HEK293 (cell line): Measurements from ENCODE around the gene CCSER1.

ENCODE experiments used
- CTCF ChIA-PET: fragments of 350-600 bp; formaldehyde crosslinking; extraction: SDS; loops from one replicate; lab custom pipeline; 2021; ENCODE audit warnings: antibody characterized with exemption; lab: Yijun Ruan, JAX
- POLR2A ChIA-PET: fragments of 300-600 bp; formaldehyde crosslinking; extraction: SDS; loops from one replicate; lab custom pipeline; 2020; ENCODE audit warnings: antibody characterized with exemption, inconsistent platforms; lab: Yijun Ruan, JAX
- H3K27ac ChIP-seq: fragments of 200-500 bp; sonication (Bioruptor generic); 2 replicates; pipeline ENCODE4 v1.5.1; 2014; ENCODE audit warnings: low read depth, low read length, control low read depth, inconsistent platforms; ENCODE audit errors: extremely low read depth
- H3K36me3 ChIP-seq, 2 experiments: fragments of 200-500 bp in 1 of 2; sonication (Bioruptor generic) in 1 of 2; 1 replicate in 1 of 2; 2 replicates in 1 of 2; pipeline ENCODE4 v1.5.1; 2014 to 2017; ENCODE audit warnings: inconsistent platforms in 2 of 2, low read length in 2 of 2; ENCODE audit not compliant: control insufficient read depth in 2 of 2, insufficient read depth in 1 of 2
- H3K4me1 ChIP-seq: fragments of 200-500 bp; sonication (Bioruptor generic); 2 replicates; pipeline ENCODE4 v1.5.1; 2014; ENCODE audit warnings: mild to moderate bottlenecking, low read length, inconsistent platforms; ENCODE audit not compliant: control insufficient read depth, insufficient read depth
- H3K4me3 ChIP-seq: 2 replicates; pipeline ENCODE4 v1.5.1; 2011; ENCODE audit warnings: low read depth, mild to moderate bottlenecking, control low read depth, low read length, moderate library complexity
- H3K9me3 ChIP-seq: fragments of 200-500 bp; sonication (Bioruptor generic); 2 replicates; pipeline ENCODE4 v1.5.1; 2014; ENCODE audit warnings: low read depth, low read length, inconsistent platforms; ENCODE audit not compliant: control insufficient read depth, insufficient read depth
- GLIS1 ChIP-seq: fragments of 450-650 bp; formaldehyde crosslinking; IDR thresholded peaks from 2 replicates; pipeline ENCODE4 v1.5.1; 2016; ENCODE audit warnings: missing biosample characterization, missing genetic modification characterization
- KLF1 ChIP-seq: fragments of 450-650 bp; formaldehyde crosslinking; IDR thresholded peaks from 2 replicates; pipeline ENCODE4 v1.5.1; 2016; ENCODE audit warnings: missing biosample characterization, missing genetic modification characterization
- REPIN1 ChIP-seq: fragments of 450-650 bp; formaldehyde crosslinking; IDR thresholded peaks from 2 replicates; pipeline ENCODE4 v1.5.1; 2017; ENCODE audit warnings: missing biosample characterization, missing genetic modification characterization, low read depth
- TRIM28 ChIP-seq: IDR thresholded peaks from 2 replicates; pipeline ENCODE4 v1.6.1; 2011; ENCODE audit warnings: low read length, control low read depth, borderline replicate concordance
- ZBTB44 ChIP-seq: fragments of 450-650 bp; IDR thresholded peaks from 2 replicates; pipeline ENCODE4 v1.5.1; 2018; ENCODE audit warnings: missing biosample characterization, mild to moderate bottlenecking, missing genetic modification characterization
- ZFP37 ChIP-seq: fragments of 450-650 bp; formaldehyde crosslinking; IDR thresholded peaks from 2 replicates; pipeline ENCODE4 v1.5.1; 2016; ENCODE audit warnings: missing biosample characterization, missing genetic modification characterization
- ZNF16 ChIP-seq: fragments of 450-650 bp; formaldehyde crosslinking; IDR thresholded peaks from 2 replicates; pipeline ENCODE4 v1.5.1; 2016; ENCODE audit warnings: low read depth, missing biosample characterization, missing genetic modification characterization
- ZNF19 ChIP-seq: fragments of 450-650 bp; formaldehyde crosslinking; IDR thresholded peaks from 2 replicates; pipeline ENCODE4; 2016; ENCODE audit warnings: missing biosample characterization, missing genetic modification characterization, low read depth
- ZNF202 ChIP-seq: fragments of 450-650 bp; formaldehyde crosslinking; IDR thresholded peaks from 2 replicates; pipeline ENCODE4 v1.5.1; 2016; ENCODE audit warnings: missing biosample characterization, missing genetic modification characterization, borderline replicate concordance
- ZNF214 ChIP-seq: fragments of 450-650 bp; formaldehyde crosslinking; IDR thresholded peaks from 2 replicates; pipeline ENCODE4 v1.5.1; 2017; ENCODE audit warnings: missing biosample characterization, mild to moderate bottlenecking, missing genetic modification characterization, borderline replicate concordance
- ZNF266 ChIP-seq: fragments of 450-650 bp; formaldehyde crosslinking; IDR thresholded peaks from 2 replicates; pipeline ENCODE4 v1.5.1; 2016; ENCODE audit warnings: missing biosample characterization, missing genetic modification characterization, low read depth
- ZNF302 ChIP-seq: fragments of 450-650 bp; formaldehyde crosslinking; IDR thresholded peaks from 2 replicates; pipeline ENCODE4 v1.5.1; 2016; ENCODE audit warnings: missing biosample characterization, missing genetic modification characterization, low read depth
- ZNF350 ChIP-seq: fragments of 450-650 bp; formaldehyde crosslinking; IDR thresholded peaks from 2 replicates; pipeline ENCODE4 v1.5.0; 2017; ENCODE audit warnings: missing biosample characterization, mild to moderate bottlenecking, missing genetic modification characterization
- ZNF354C ChIP-seq: fragments of 450-650 bp; formaldehyde crosslinking; IDR thresholded peaks from 2 replicates; pipeline ENCODE4 v1.5.1; 2016; ENCODE audit warnings: missing biosample characterization, missing genetic modification characterization, low read depth, borderline replicate concordance
- ZNF394 ChIP-seq: fragments of 450-650 bp; formaldehyde crosslinking; IDR thresholded peaks from 2 replicates; pipeline ENCODE4 v1.5.1; 2016; ENCODE audit warnings: missing biosample characterization, missing genetic modification characterization, mild to moderate bottlenecking, moderate library complexity, borderline replicate concordance
- ZNF426 ChIP-seq: fragments of 450-650 bp; formaldehyde crosslinking; IDR thresholded peaks from 2 replicates; pipeline ENCODE4 v1.5.1; 2017; ENCODE audit warnings: missing biosample characterization, missing genetic modification characterization, mild to moderate bottlenecking, inconsistent platforms, moderate library complexity
- ZNF48 ChIP-seq: fragments of 450-650 bp; formaldehyde crosslinking; IDR thresholded peaks from 2 replicates; pipeline ENCODE4 v1.5.1; 2016; ENCODE audit warnings: missing biosample characterization, missing genetic modification characterization
- ZNF530 ChIP-seq: fragments of 450-650 bp; formaldehyde crosslinking; IDR thresholded peaks from 2 replicates; pipeline ENCODE4 v1.5.1; 2016; ENCODE audit warnings: low read depth, missing biosample characterization, missing genetic modification characterization
- ZNF549 ChIP-seq: fragments of 450-650 bp; IDR thresholded peaks from 2 replicates; pipeline ENCODE4 v1.5.1; 2018; ENCODE audit warnings: missing biosample characterization, missing genetic modification characterization, mild to moderate bottlenecking, inconsistent platforms, moderate library complexity
- ZNF560 ChIP-seq: fragments of 450-650 bp; formaldehyde crosslinking; IDR thresholded peaks from 2 replicates; pipeline ENCODE4 v1.5.1; 2017; ENCODE audit warnings: missing biosample characterization, missing genetic modification characterization, borderline replicate concordance
- ZNF561 ChIP-seq: fragments of 450-650 bp; IDR thresholded peaks from 2 replicates; pipeline ENCODE4 v1.5.1; 2018; ENCODE audit warnings: missing biosample characterization, missing genetic modification characterization, borderline replicate concordance
- ZNF677 ChIP-seq: fragments of 450-650 bp; IDR thresholded peaks from 2 replicates; pipeline ENCODE4 v1.5.0; 2018; ENCODE audit warnings: missing biosample characterization, mild to moderate bottlenecking, missing genetic modification characterization, moderate library complexity
- ZNF704 ChIP-seq: fragments of 450-650 bp; formaldehyde crosslinking; IDR thresholded peaks from 2 replicates; pipeline ENCODE4 v1.5.1; 2016; ENCODE audit warnings: missing biosample characterization, missing genetic modification characterization
- ZNF830 ChIP-seq: fragments of 450-650 bp; IDR thresholded peaks from 2 replicates; pipeline ENCODE4 v1.5.0; 2018; ENCODE audit warnings: missing biosample characterization, missing genetic modification characterization, low read depth, mild to moderate bottlenecking, moderate library complexity
- ZSCAN4 ChIP-seq: fragments of 450-650 bp; formaldehyde crosslinking; IDR thresholded peaks from 2 replicates; pipeline ENCODE4 v1.5.1; 2017; ENCODE audit warnings: missing biosample characterization, missing genetic modification characterization

The CCSER1 gene

GRCh38 chr4:90441770-90442169 lies 314.6 kb downstream of the CCSER1 start:
- Histone ChIP-seq H3K4me3 (no peak overlapping the region), H3K4me1 (no peaks in the 10 kb centered on the region), H3K9me3 (no peaks in the 10 kb centered on the region), H3K27ac (no peak overlapping the region), H3K36me3 (no peaks in the 10 kb centered on the region)
- ChIA-PET POLR2A (no interaction called here), CTCF (interaction anchor here (0.6 kb wide), 1 partner anchor 11 kb away, joined by 3 read pairs; no protein-coding TSS in a partner anchor)
- TF ChIP-seq ZNF530 (tag by site-specific recombination), result no peak
- TF ChIP-seq ZNF266 (tag by site-specific recombination), result no peak
- no peak for TF ChIP-seq ZNF426
- no peak for TF ChIP-seq ZNF677 (tag by site-specific recombination)
- TF ChIP-seq ZNF830, result no peak

- CTCF ChIA-PET, result no interaction called here
- H3K27ac ChIP-seq, result no peak overlapping the region
- POLR2A ChIA-PET, result no interaction called here
- no peaks in the 10 kb centered on the region for H3K9me3 ChIP-seq
- TF ChIP-seq ZNF561 (tag by site-specific recombination) (no peak), REPIN1 (tag by site-specific recombination) (no peak), ZNF16 (no peak), TRIM28 (no peak), ZNF48 (tag by site-specific recombination) (no peak), ZBTB44 (no peak), KLF1 (tag by site-specific recombination) (no peak)
- H3K36me3 ChIP-seq, result no peaks in the 10 kb centered on the region
- H3K4me3 ChIP-seq, result no peak overlapping the region
- H3K4me1 ChIP-seq, result no peaks in the 10 kb centered on the region
Observed at GRCh38 chr4:90442619-90443018, 315.4 kb downstream of the CCSER1 start.

- Histone ChIP-seq H3K4me3 (no peak overlapping the region), H3K4me1 (no peaks in the 10 kb centered on the region), H3K27ac (no peak overlapping the region), H3K36me3 (no peaks in the 10 kb centered on the region), H3K9me3 (no peaks in the 10 kb centered on the region)
- TF ChIP-seq ZNF394 (tag by site-specific recombination) (no peak), ZNF350 (tag by site-specific recombination) (no peak), ZNF354C (tag by site-specific recombination) (no peak), ZNF704 (tag by site-specific recombination) (no peak), ZNF549 (tag by site-specific recombination) (no peak), ZFP37 (tag by site-specific recombination) (no peak)
- CTCF ChIA-PET, result no interaction called here
- POLR2A ChIA-PET, result no interaction called here
Observed at GRCh38 chr4:90443231-90443630, 316.0 kb downstream of the CCSER1 start.

GRCh38 chr4:90444904-90445303 lies 317.7 kb downstream of the CCSER1 start:
- H3K4me1 ChIP-seq, result no peaks in the 10 kb centered on the region
- POLR2A ChIA-PET, result no interaction called here
- CTCF ChIA-PET, result no interaction called here
- H3K27ac ChIP-seq, result no peak overlapping the region
- H3K4me3 ChIP-seq, result no peak overlapping the region
- H3K36me3 ChIP-seq, result no peaks in the 10 kb centered on the region
- H3K9me3 ChIP-seq, result no peaks in the 10 kb centered on the region
- no peak for TF ChIP-seq GLIS1 (tag by site-specific recombination)
- no peak for TF ChIP-seq ZNF560
- TF ChIP-seq ZNF214 (tag by site-specific recombination), result no peak
- no peak for TF ChIP-seq ZSCAN4
- TF ChIP-seq ZNF302 (tag by site-specific recombination), result no peak
- no peak for TF ChIP-seq ZNF350 (tag by site-specific recombination)
- TF ChIP-seq ZNF19 (tag by site-specific recombination), result no peak
- TF ChIP-seq ZNF202, result no peak
